Neural progenitor cell (in vitro differentiated cells): ENCODE results near the gene ZFYVE21. TPM values are rescaled to one million over a fixed set of nuclear protein-coding genes. Genes with fewer than 3 reads are reported as not detected.

Experiments
- DNase-seq: peaks from one replicate; pipeline ENCODE4 v3.0.0-alpha.2; 2016; ENCODE audit warnings: low spot score
- H2AFZ ChIP-seq: fragments of 200-600 bp; sonication (generic); replicated peaks from 2 replicates; pipeline ENCODE4 v1.6.1; 2016; ENCODE audit warnings: antibody characterized with exemption
- H3F3A ChIP-seq: fragments of 200-600 bp; sonication (generic); 2 replicates; pipeline ENCODE4 v1.6.1; 2016; ENCODE audit warnings: antibody characterized with exemption, low read depth
- H3K27ac ChIP-seq: fragments of 200-600 bp; sonication (generic); 2 replicates; pipeline ENCODE4 v1.5.1; 2016; ENCODE audit warnings: mild to moderate bottlenecking
- H3K27me3 ChIP-seq: fragments of 200-600 bp; sonication (generic); 2 replicates; pipeline ENCODE4 v1.6.1; 2016; ENCODE audit warnings: mild to moderate bottlenecking, moderate library complexity
- H3K36me3 ChIP-seq: fragments of 200-600 bp; sonication (generic); 2 replicates; pipeline ENCODE4 v1.5.1; 2016
- H3K4me1 ChIP-seq: fragments of 200-600 bp; sonication (generic); 2 replicates; pipeline ENCODE4 v1.6.1; 2016; ENCODE audit warnings: mixed run types
- H3K4me2 ChIP-seq: fragments of 200-600 bp; sonication (generic); 2 replicates; pipeline ENCODE4 v1.6.1; 2016
- H3K4me3 ChIP-seq: fragments of 200-600 bp; sonication (generic); 2 replicates; pipeline ENCODE4 v1.5.1; 2016
- H3K79me2 ChIP-seq: fragments of 200-600 bp; sonication (generic); 2 replicates; pipeline ENCODE4 v1.6.1; 2016; ENCODE audit warnings: low read depth
- H3K9ac ChIP-seq: fragments of 200-600 bp; sonication (generic); 2 replicates; pipeline ENCODE4 v1.6.1; 2016
- H3K9me3 ChIP-seq: fragments of 200-600 bp; sonication (generic); 2 replicates; pipeline ENCODE4 v1.5.1; 2016; ENCODE audit warnings: low read depth
- H4K20me1 ChIP-seq: fragments of 200-600 bp; sonication (generic); 2 replicates; pipeline ENCODE4 v1.6.1; 2016; ENCODE audit warnings: low read depth
- H3K27ac Mint-ChIP-seq: 3 replicates; pipeline ENCODE4 v1.8.0; 2021; ENCODE audit warnings: mixed read lengths
- H3K27me3 Mint-ChIP-seq: 2 replicates; pipeline ENCODE4 v1.8.0; 2022; ENCODE audit warnings: low read depth, mild to moderate bottlenecking, inconsistent platforms, moderate library complexity, mixed read lengths; ENCODE audit not compliant: insufficient read depth
- H3K36me3 Mint-ChIP-seq: 3 replicates; pipeline ENCODE4 v1.8.0; 2021; ENCODE audit warnings: mixed read lengths
- H3K4me1 Mint-ChIP-seq: 3 replicates; pipeline ENCODE4 v1.8.0; 2021; ENCODE audit warnings: mixed read lengths
- H3K4me3 Mint-ChIP-seq: 3 replicates; pipeline ENCODE4 v1.8.0; 2021; ENCODE audit warnings: mild to moderate bottlenecking, moderate library complexity, mixed read lengths
- H3K9me3 Mint-ChIP-seq: 3 replicates; pipeline ENCODE4 v1.8.0; 2020; ENCODE audit warnings: mixed read lengths
- EZH2 ChIP-seq: fragments of 200-600 bp; sonication (generic); IDR thresholded peaks from 2 replicates; pipeline ENCODE4 v1.6.1; 2017; ENCODE audit warnings: antibody characterized with exemption, mild to moderate bottlenecking, moderate library complexity
- EZH2phosphoT487 ChIP-seq: fragments of 200-600 bp; sonication (generic); IDR thresholded peaks from 2 replicates; pipeline ENCODE4 v1.6.1; 2017; ENCODE audit warnings: antibody characterized with exemption
- total RNA-seq: library from RNA; depleted of rRNA; stranded (reverse); fragments of >200 nt; gene quantifications from 2 replicates; pipeline ENCODE4 v1.2.3, GENCODE V29; 2015; ENCODE audit warnings: low replicate concordance
- TF ChIP-seq, protein P1 (sequence below): fragments of 200-600 bp; sonication (generic); IDR thresholded peaks from 2 replicates; pipeline ENCODE4 v1.5.1; 2017; ENCODE audit warnings: antibody characterized with exemption, mild to moderate bottlenecking

Gene ZFYVE21
- total RNA-seq, 1 donor from 2014 or later: 46.2 TPM

- Histone ChIP-seq H4K20me1 (peaks cover 3% of the 10 kb centered on the region), H3K36me3 (peaks cover 18% of the 10 kb centered on the region), H3K9ac (no peak overlapping the region), H3K4me1 (no peaks in the 10 kb centered on the region), H3K79me2 (peaks cover 7% of the 10 kb centered on the region), H3K27ac (no peak overlapping the region), H3F3A (no peaks in the 10 kb centered on the region), H3K4me3 (no peak overlapping the region), H3K4me2 (no peak overlapping the region), H3K27me3 (no peaks in the 10 kb centered on the region), H2AFZ (no peak overlapping the region), H3K9me3 (no peaks in the 10 kb centered on the region)
- Mint-ChIP-seq H3K9me3 (no peaks in the 10 kb centered on the region), H3K4me3 (no peak overlapping the region), H3K27me3 (no peaks in the 10 kb centered on the region), H3K27ac (no peak overlapping the region), H3K36me3 (peaks cover 24% of the 10 kb centered on the region), H3K4me1 (no peaks in the 10 kb centered on the region)
- TF ChIP-seq, protein P1, sequence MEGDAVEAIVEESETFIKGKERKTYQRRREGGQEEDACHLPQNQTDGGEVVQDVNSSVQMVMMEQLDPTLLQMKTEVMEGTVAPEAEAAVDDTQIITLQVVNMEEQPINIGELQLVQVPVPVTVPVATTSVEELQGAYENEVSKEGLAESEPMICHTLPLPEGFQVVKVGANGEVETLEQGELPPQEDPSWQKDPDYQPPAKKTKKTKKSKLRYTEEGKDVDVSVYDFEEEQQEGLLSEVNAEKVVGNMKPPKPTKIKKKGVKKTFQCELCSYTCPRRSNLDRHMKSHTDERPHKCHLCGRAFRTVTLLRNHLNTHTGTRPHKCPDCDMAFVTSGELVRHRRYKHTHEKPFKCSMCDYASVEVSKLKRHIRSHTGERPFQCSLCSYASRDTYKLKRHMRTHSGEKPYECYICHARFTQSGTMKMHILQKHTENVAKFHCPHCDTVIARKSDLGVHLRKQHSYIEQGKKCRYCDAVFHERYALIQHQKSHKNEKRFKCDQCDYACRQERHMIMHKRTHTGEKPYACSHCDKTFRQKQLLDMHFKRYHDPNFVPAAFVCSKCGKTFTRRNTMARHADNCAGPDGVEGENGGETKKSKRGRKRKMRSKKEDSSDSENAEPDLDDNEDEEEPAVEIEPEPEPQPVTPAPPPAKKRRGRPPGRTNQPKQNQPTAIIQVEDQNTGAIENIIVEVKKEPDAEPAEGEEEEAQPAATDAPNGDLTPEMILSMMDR: no peak
- TF ChIP-seq EZH2: no peak
- TF ChIP-seq EZH2phosphoT487: no peak
- no peak for DNase-seq
Measured at GRCh38 chr14:103669370-103669769, 46.2 kb upstream of the ZFYVE21 start.

GRCh38 chr14:103671911-103672310 is 43.7 kb upstream of the ZFYVE21 start:
- Histone ChIP-seq H3K4me2 (no peak overlapping the region), H3F3A (no peaks in the 10 kb centered on the region), H3K27ac (no peak overlapping the region), H3K36me3 (peaks cover 29% of the 10 kb centered on the region), H3K79me2 (no peaks in the 10 kb centered on the region), H3K9me3 (no peaks in the 10 kb centered on the region), H4K20me1 (no peaks in the 10 kb centered on the region), H3K4me1 (no peaks in the 10 kb centered on the region), H3K9ac (no peak overlapping the region), H2AFZ (no peak overlapping the region), H3K4me3 (no peak overlapping the region), H3K27me3 (no peaks in the 10 kb centered on the region)
- no peak overlapping the region for H3K4me3 Mint-ChIP-seq
- H3K27ac Mint-ChIP-seq: no peak overlapping the region
- no peak for DNase-seq
- H3K4me1 Mint-ChIP-seq: no peaks in the 10 kb centered on the region
- TF ChIP-seq EZH2 (no peak), EZH2phosphoT487 (no peak)
- TF ChIP-seq, protein P1: no peak
- H3K9me3 Mint-ChIP-seq: no peaks in the 10 kb centered on the region
- peaks cover 31% of the 10 kb centered on the region for H3K36me3 Mint-ChIP-seq
- H3K27me3 Mint-ChIP-seq: peaks cover under 1% of the 10 kb centered on the region

DNA sequence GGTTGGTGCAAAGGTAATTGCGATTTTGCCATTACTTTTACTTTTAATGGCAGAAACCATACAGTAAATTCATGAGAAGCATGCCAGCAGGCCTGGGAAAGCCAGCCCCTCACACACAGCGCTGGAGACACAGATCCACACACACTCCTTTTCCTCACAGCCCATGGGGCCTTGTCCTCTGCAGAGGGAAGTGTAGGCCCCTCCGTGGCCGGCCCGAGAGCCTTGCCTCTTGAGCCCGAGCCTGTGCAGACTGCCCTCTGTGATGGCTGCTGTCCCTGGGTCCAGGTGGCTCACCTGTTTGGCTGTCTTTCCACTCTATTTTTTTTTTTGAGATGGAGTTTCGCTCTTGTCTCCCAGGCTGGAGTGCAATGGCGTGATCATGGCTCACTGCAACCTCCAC is 39.7 kb upstream of the ZFYVE21 start:
- Histone ChIP-seq H3F3A (no peaks in the 10 kb centered on the region), H3K36me3 (peaks cover 34% of the 10 kb centered on the region), H3K9me3 (no peaks in the 10 kb centered on the region), H4K20me1 (peaks cover 3% of the 10 kb centered on the region), H3K9ac (no peak overlapping the region), H3K79me2 (no peaks in the 10 kb centered on the region), H3K4me3 (no peak overlapping the region), H3K4me1 (no peaks in the 10 kb centered on the region), H3K4me2 (no peak overlapping the region), H2AFZ (no peak overlapping the region), H3K27ac (no peak overlapping the region), H3K27me3 (no peaks in the 10 kb centered on the region)
- H3K27ac Mint-ChIP-seq: no peak overlapping the region
- peaks cover 32% of the 10 kb centered on the region for H3K36me3 Mint-ChIP-seq
- H3K9me3 Mint-ChIP-seq: no peaks in the 10 kb centered on the region
- peaks cover 2% of the 10 kb centered on the region for H3K27me3 Mint-ChIP-seq
- TF ChIP-seq, protein P1: no peak
- TF ChIP-seq EZH2phosphoT487 (no peak), EZH2 (no peak)
- DNase-seq: no peak
- no peak overlapping the region for H3K4me3 Mint-ChIP-seq
- H3K4me1 Mint-ChIP-seq: no peaks in the 10 kb centered on the region
